BE2C (cell line): ENCODE measurements around the gene CCDC9B. TPM values are rescaled to one million over a fixed set of nuclear protein-coding genes. Genes with fewer than 3 reads are reported as not detected.

ENCODE experiments used
- DNase-seq: peaks from one replicate; pipeline ENCODE4 v3.0.0-alpha.2; 2020
- H3K27me3 ChIP-seq: fragments of 250-450 bp; sonication (Bioruptor Pico); 2 replicates; pipeline ENCODE4 v1.5.1; 2020; ENCODE audit warnings: mild to moderate bottlenecking
- H3K36me3 ChIP-seq: fragments of 250-450 bp; sonication (Bioruptor Pico); 2 replicates; pipeline ENCODE4 v1.5.1; 2020; ENCODE audit warnings: mild to moderate bottlenecking
- H3K4me1 ChIP-seq: fragments of 250-450 bp; sonication (Bioruptor Pico); 2 replicates; pipeline ENCODE4 v1.5.1; 2020
- H3K4me3 ChIP-seq: 2 replicates; pipeline ENCODE4 v1.5.1; 2011; ENCODE audit warnings: low read depth, low read length
- H3K9me3 ChIP-seq: fragments of 250-450 bp; sonication (Bioruptor Pico); 2 replicates; pipeline ENCODE4 v1.5.1; 2020
- polyA plus RNA-seq: library from polyadenylated mRNA; unstranded; fragments of >200 nt; gene quantifications from one replicate; pipeline ENCODE4 v1.2.1, GENCODE V29; 2012; ENCODE audit warnings: low read depth, missing spikeins; ENCODE audit not compliant: insufficient read length, insufficient read depth
- TF ChIP-seq, protein P1 (sequence below): IDR thresholded peaks from 2 replicates; pipeline ENCODE4 v1.5.1; 2012; ENCODE audit warnings: mild to moderate bottlenecking, low read depth, low read length

The CCDC9B gene
- polyA plus RNA-seq = 6.5 TPM

GRCh38 chr15:40340740-40341400, at the start of gene CCDC9B:
CCDC9B (minus strand) TSS chr15:40340939; CDS start chr15:40340819, 120 bp downstream.
- Histone ChIP-seq H3K27me3 (no peaks in the 10 kb centered on the region), H3K9me3 (no peaks in the 10 kb centered on the region), H3K36me3 (no peaks in the 10 kb centered on the region), H3K4me3 (peak within 1 kb of the TSS; percentile 46), H3K4me1 (peaks cover 50% of the 10 kb centered on the region)
- DNase-seq = peak; percentile 94
- TF ChIP-seq, protein P1, sequence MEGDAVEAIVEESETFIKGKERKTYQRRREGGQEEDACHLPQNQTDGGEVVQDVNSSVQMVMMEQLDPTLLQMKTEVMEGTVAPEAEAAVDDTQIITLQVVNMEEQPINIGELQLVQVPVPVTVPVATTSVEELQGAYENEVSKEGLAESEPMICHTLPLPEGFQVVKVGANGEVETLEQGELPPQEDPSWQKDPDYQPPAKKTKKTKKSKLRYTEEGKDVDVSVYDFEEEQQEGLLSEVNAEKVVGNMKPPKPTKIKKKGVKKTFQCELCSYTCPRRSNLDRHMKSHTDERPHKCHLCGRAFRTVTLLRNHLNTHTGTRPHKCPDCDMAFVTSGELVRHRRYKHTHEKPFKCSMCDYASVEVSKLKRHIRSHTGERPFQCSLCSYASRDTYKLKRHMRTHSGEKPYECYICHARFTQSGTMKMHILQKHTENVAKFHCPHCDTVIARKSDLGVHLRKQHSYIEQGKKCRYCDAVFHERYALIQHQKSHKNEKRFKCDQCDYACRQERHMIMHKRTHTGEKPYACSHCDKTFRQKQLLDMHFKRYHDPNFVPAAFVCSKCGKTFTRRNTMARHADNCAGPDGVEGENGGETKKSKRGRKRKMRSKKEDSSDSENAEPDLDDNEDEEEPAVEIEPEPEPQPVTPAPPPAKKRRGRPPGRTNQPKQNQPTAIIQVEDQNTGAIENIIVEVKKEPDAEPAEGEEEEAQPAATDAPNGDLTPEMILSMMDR = no peak

- TF ChIP-seq, protein P1 = no peak
- Histone ChIP-seq H3K4me1 (no peaks in the 10 kb centered on the region), H3K27me3 (no peaks in the 10 kb centered on the region), H3K4me3 (no peak overlapping the region), H3K36me3 (peaks cover 90% of the 10 kb centered on the region), H3K9me3 (no peaks in the 10 kb centered on the region)
- no peak for DNase-seq
These were observed 49.3 kb upstream of the CCDC9B start for GRCh38 chr15:40389824-40390595.

- H3K27me3 ChIP-seq = no peaks in the 10 kb centered on the region
- peaks cover 89% of the 10 kb centered on the region for H3K36me3 ChIP-seq
- DNase-seq = no peak
- no peak overlapping the region for H3K4me3 ChIP-seq
- no peaks in the 10 kb centered on the region for H3K4me1 ChIP-seq
- no peaks in the 10 kb centered on the region for H3K9me3 ChIP-seq
- TF ChIP-seq, protein P1 = no peak
These were observed 48.4 kb upstream of the CCDC9B start for GRCh38 chr15:40388941-40389823.

DNA sequence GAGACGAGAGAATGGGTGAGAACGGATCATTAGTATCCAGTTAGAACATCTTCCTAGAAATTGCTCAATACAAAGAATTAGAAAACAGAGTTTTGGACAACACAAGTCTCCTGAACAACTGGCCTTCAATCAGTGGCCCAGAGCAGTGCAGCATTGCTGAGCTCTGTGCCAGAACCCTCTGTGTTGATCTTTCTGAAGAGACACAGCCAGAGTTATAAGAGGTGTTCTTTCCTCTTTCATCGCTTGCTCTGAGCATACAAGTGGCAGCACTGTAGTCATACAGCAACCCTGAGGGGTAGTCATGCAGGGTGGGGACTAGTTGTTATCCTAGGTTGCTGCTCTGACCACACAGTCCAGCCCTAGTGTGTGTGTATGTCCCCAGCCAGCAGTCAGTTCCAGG, 45.7 kb upstream of the CCDC9B start:
- Histone ChIP-seq H3K9me3 (no peaks in the 10 kb centered on the region), H3K27me3 (no peaks in the 10 kb centered on the region), H3K4me3 (no peak overlapping the region), H3K36me3 (peaks cover 62% of the 10 kb centered on the region), H3K4me1 (peaks cover 4% of the 10 kb centered on the region; the same call in 1 of the 2 replicates)
- TF ChIP-seq, protein P1 = no peak
- no peak for DNase-seq

- TF ChIP-seq, protein P1 = no peak
- H3K27me3 ChIP-seq = no peaks in the 10 kb centered on the region
- H3K4me1 ChIP-seq = peaks cover 4% of the 10 kb centered on the region; the same call in 1 of the 2 replicates
- peak; percentile 94 for DNase-seq
- no peaks in the 10 kb centered on the region for H3K9me3 ChIP-seq
- peaks cover 28% of the 10 kb centered on the region for H3K36me3 ChIP-seq
- H3K4me3 ChIP-seq = peak within 1 kb of the TSS; percentile 79
These were observed 42.1 kb upstream of the CCDC9B start, which contains the start of gene KNSTRN for GRCh38 chr15:40382580-40383456. KNSTRN (plus strand) TSS chr15:40382721; CDS start chr15:40382836, 115 bp downstream.
